Measurements from ENCODE around the gene TXNDC12.
A peak's percentile ranks its signal among the peaks of the same experiment; 100 is the strongest.

Gene TXNDC12

GRCh38 chr1:52057255-52057654 lies 2.3 kb upstream of the TXNDC12 start:
- Histone ChIP-seq H3K9me3 (ENCODE audit: insufficient read depth, low read length) (no peaks in the 10 kb centered on the region), H3K9me2 (replicated peaks; ENCODE audit: insufficient read depth, low read length) (no peaks in the 10 kb centered on the region), H3K4me2 (ENCODE audit: low read depth, low read length, poor library complexity, severe bottlenecking) (peak overlapping the region; percentile 82), H3F3A (ENCODE audit: insufficient read depth) (peaks cover 9% of the 10 kb centered on the region), H3K4me3 (ENCODE audit: insufficient read depth, low read length, poor library complexity, severe bottlenecking) (peak overlapping the region; percentile 77), H2AFZ (ENCODE audit: low read depth, low read length, severe bottlenecking) (no peak overlapping the region), H3K79me2 (ENCODE audit: insufficient read depth, low read length) (peaks cover 76% of the 10 kb centered on the region), H3K27ac (ENCODE audit: low read depth, low read length) (peak overlapping the region; percentile 73; the same call in 1 of the 2 replicates), H4K20me1 (ENCODE audit: low read depth, low read length) (peaks cover 3% of the 10 kb centered on the region; the same call in 1 of the 2 replicates), H3K27me3 (ENCODE audit: low read length) (no peaks in the 10 kb centered on the region), H3K9ac (ENCODE audit: low read length) (peak overlapping the region; percentile 83), H3K36me3 (ENCODE audit: low read length) (peaks cover 7% of the 10 kb centered on the region; the same call in 1 of the 2 replicates)
- TF ChIP-seq, protein P1, sequence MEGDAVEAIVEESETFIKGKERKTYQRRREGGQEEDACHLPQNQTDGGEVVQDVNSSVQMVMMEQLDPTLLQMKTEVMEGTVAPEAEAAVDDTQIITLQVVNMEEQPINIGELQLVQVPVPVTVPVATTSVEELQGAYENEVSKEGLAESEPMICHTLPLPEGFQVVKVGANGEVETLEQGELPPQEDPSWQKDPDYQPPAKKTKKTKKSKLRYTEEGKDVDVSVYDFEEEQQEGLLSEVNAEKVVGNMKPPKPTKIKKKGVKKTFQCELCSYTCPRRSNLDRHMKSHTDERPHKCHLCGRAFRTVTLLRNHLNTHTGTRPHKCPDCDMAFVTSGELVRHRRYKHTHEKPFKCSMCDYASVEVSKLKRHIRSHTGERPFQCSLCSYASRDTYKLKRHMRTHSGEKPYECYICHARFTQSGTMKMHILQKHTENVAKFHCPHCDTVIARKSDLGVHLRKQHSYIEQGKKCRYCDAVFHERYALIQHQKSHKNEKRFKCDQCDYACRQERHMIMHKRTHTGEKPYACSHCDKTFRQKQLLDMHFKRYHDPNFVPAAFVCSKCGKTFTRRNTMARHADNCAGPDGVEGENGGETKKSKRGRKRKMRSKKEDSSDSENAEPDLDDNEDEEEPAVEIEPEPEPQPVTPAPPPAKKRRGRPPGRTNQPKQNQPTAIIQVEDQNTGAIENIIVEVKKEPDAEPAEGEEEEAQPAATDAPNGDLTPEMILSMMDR (IDR thresholded peaks at IDR 0.05; ENCODE audit: insufficient read depth, low read length, poor library complexity, severe bottlenecking) = no peak
- no peak for TF ChIP-seq EZH2phosphoT487 (conservative IDR thresholded peaks at IDR 0.05; ENCODE audit: low read length)

DNA sequence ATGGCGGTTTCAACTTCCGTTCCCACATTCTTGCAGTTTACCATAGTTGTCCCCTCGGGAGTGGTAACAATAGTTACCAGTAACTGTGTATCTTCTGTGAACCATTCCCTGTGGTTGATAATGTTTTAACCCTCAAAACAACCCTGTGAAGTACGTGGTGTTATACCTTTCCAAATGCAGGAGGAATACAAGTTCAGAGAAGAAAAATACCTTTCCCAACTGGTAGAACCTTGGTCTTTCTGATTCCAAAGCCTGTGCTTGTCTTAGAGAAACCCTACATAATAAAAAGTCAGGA lies 1.9 kb upstream of the TXNDC12 start:
- Histone ChIP-seq H3K4me3 (ENCODE audit: insufficient read depth, low read length, poor library complexity, severe bottlenecking) (peak overlapping the region; percentile 77), H3K9me2 (replicated peaks; ENCODE audit: insufficient read depth, low read length) (no peaks in the 10 kb centered on the region), H3F3A (ENCODE audit: insufficient read depth) (peaks cover 9% of the 10 kb centered on the region), H2AFZ (ENCODE audit: low read depth, low read length, severe bottlenecking) (no peak overlapping the region), H3K36me3 (ENCODE audit: low read length) (peaks cover 7% of the 10 kb centered on the region; the same call in 1 of the 2 replicates), H3K9me3 (ENCODE audit: insufficient read depth, low read length) (no peaks in the 10 kb centered on the region), H3K9ac (ENCODE audit: low read length) (peak overlapping the region; percentile 83), H3K27ac (ENCODE audit: low read depth, low read length) (peak overlapping the region; percentile 73), H3K27me3 (ENCODE audit: low read length) (no peaks in the 10 kb centered on the region), H4K20me1 (ENCODE audit: low read depth, low read length) (peaks cover 3% of the 10 kb centered on the region; the same call in 1 of the 2 replicates), H3K4me2 (ENCODE audit: low read depth, low read length, poor library complexity, severe bottlenecking) (peak overlapping the region; percentile 82), H3K79me2 (ENCODE audit: insufficient read depth, low read length) (peaks cover 79% of the 10 kb centered on the region)
- no peak for TF ChIP-seq EZH2phosphoT487 (conservative IDR thresholded peaks at IDR 0.05; ENCODE audit: low read length)
- TF ChIP-seq, protein P1 (IDR thresholded peaks at IDR 0.05; ENCODE audit: insufficient read depth, low read length, poor library complexity, severe bottlenecking) = no peak

GRCh38 chr1:52056163-52056936 lies 1.4 kb upstream of the TXNDC12 start, which contains the start of gene BTF3L4:
BTF3L4 (plus strand) TSS chr1:52056295; CDS start chr1:52059848, 3,553 bp downstream.
- Histone ChIP-seq H3K9me3 (ENCODE audit: insufficient read depth, low read length) (no peaks in the 10 kb centered on the region), H4K20me1 (ENCODE audit: low read depth, low read length) (peaks cover 3% of the 10 kb centered on the region; the same call in 1 of the 2 replicates), H3K4me3 (ENCODE audit: insufficient read depth, low read length, poor library complexity, severe bottlenecking) (peak within 1 kb of the TSS; percentile 77), H2AFZ (ENCODE audit: low read depth, low read length, severe bottlenecking) (peak within 1 kb of the TSS; percentile 82), H3K4me2 (ENCODE audit: low read depth, low read length, poor library complexity, severe bottlenecking) (peak within 1 kb of the TSS; percentile 94), H3K9ac (ENCODE audit: low read length) (peak within 1 kb of the TSS; percentile 83), H3K36me3 (ENCODE audit: low read length) (peaks cover 7% of the 10 kb centered on the region; the same call in 1 of the 2 replicates), H3K27me3 (ENCODE audit: low read length) (no peaks in the 10 kb centered on the region), H3F3A (ENCODE audit: insufficient read depth) (peaks cover 9% of the 10 kb centered on the region), H3K79me2 (ENCODE audit: insufficient read depth, low read length) (peaks cover 83% of the 10 kb centered on the region), H3K27ac (ENCODE audit: low read depth, low read length) (peak within 1 kb of the TSS; percentile 73), H3K9me2 (replicated peaks; ENCODE audit: insufficient read depth, low read length) (no peaks in the 10 kb centered on the region)
- TF ChIP-seq, protein P1 (IDR thresholded peaks at IDR 0.05; ENCODE audit: insufficient read depth, low read length, poor library complexity, severe bottlenecking) = no peak
- TF ChIP-seq EZH2phosphoT487 (conservative IDR thresholded peaks at IDR 0.05; ENCODE audit: low read length) = no peak
